Lung (tissue), 12 donors: ENCODE results near the gene TMEM50B. TPM values are rescaled to one million over a fixed set of nuclear protein-coding genes. Genes with fewer than 3 reads are reported as not detected.
A peak's percentile ranks its signal among the peaks of the same experiment; 100 is the strongest.

ENCODE experiments used
- ATAC-seq: fragments of 200-7000 bp; cut with Tn5 transposase; one replicate; pipeline ENCODE4 v1.9.1; 2020; ENCODE audit warnings: moderate number of reproducible peaks; ENCODE audit not compliant: insufficient read depth, low FRiP score
- DNase-seq, 3 donors: peaks; one replicate each; pipeline ENCODE4 v3.0.0-alpha.2; 2013 to 2017
- H3K27ac ChIP-seq, 2 donors: one replicate each; pipeline ENCODE4 v1.5.1; 2013; ENCODE audit warnings: mild to moderate bottlenecking in 2 of 2, moderate library complexity in 2 of 2, control low read depth in 1 of 2, inconsistent platforms in 1 of 2, low read depth in 1 of 2, low read length in 1 of 2
- H3K27me3 ChIP-seq, 3 donors: one replicate each; pipeline ENCODE4 v1.5.1; 2013; ENCODE audit warnings: low read length in 2 of 3; ENCODE audit not compliant: control insufficient read depth in 3 of 3, insufficient read depth in 3 of 3
- H3K36me3 ChIP-seq, 4 donors: one replicate each; pipeline ENCODE4 v1.5.1; 2013; ENCODE audit warnings: low read length in 4 of 4, mild to moderate bottlenecking in 1 of 4, moderate library complexity in 1 of 4; ENCODE audit not compliant: control insufficient read depth in 4 of 4, insufficient read depth in 4 of 4
- H3K4me1 ChIP-seq, 5 donors: one replicate each; pipeline ENCODE4 v1.5.1; 2013; ENCODE audit warnings: low read length in 5 of 5, mild to moderate bottlenecking in 2 of 5, moderate library complexity in 1 of 5; ENCODE audit not compliant: control insufficient read depth in 5 of 5, insufficient read depth in 5 of 5
- H3K4me3 ChIP-seq: one replicate; pipeline ENCODE4 v1.5.1; 2013; ENCODE audit warnings: mild to moderate bottlenecking, control low read depth, moderate library complexity
- H3K9ac ChIP-seq, 2 donors: one replicate each; pipeline ENCODE4 v1.5.1; 2013; ENCODE audit warnings: low read length in 2 of 2, control low read depth in 1 of 2; ENCODE audit not compliant: insufficient read depth in 1 of 2
- H3K9me3 ChIP-seq, 4 donors: one replicate each; pipeline ENCODE4 v1.5.1; 2013; ENCODE audit warnings: low read length in 3 of 4, mild to moderate bottlenecking in 1 of 4, moderate library complexity in 1 of 4; ENCODE audit not compliant: control insufficient read depth in 4 of 4, insufficient read depth in 3 of 4
- WGBS, 2 donors: extraction: QIAGEN DNeasy Blood & Tissue Kit; methylation state at CpG; one replicate each; pipeline ENCODE4 v1.1.7; 2013; 5-methylcytosine and 5-hydroxymethylcytosine counted together
- polyA plus RNA-seq, 2 donors: library from polyadenylated mRNA; stranded (reverse); fragments of 200-250 nt; gene quantifications; one replicate each; pipeline ENCODE4 v1.2.1, GENCODE V29; 2013
- total RNA-seq, 2 donors: library from RNA; depleted of rRNA in 1 of 2; stranded (reverse); fragments of >200 nt in 1 of 2; gene quantifications; one replicate each; pipeline ENCODE4 v1.2.1, GENCODE V29; 2014 to 2021
- TF ChIP-seq, protein P1 (sequence below): IDR thresholded peaks from 2 replicates; pipeline ENCODE4 v1.5.1; 2012; ENCODE audit warnings: mild to moderate bottlenecking; ENCODE audit errors: control extremely low read depth, extremely low read depth
- donor health status: control.
- donor health status: control.
- donor health status: Bipolar disorder and iron deficiency.
- donor health status: healthy.
- donor health status: DM: yes; HTN: yes; CAD: no.

TMEM50B gene
- total and polyA plus RNA-seq, 4 donors, result 35.4 to 73.6 (median 48.4) TPM

DNA sequence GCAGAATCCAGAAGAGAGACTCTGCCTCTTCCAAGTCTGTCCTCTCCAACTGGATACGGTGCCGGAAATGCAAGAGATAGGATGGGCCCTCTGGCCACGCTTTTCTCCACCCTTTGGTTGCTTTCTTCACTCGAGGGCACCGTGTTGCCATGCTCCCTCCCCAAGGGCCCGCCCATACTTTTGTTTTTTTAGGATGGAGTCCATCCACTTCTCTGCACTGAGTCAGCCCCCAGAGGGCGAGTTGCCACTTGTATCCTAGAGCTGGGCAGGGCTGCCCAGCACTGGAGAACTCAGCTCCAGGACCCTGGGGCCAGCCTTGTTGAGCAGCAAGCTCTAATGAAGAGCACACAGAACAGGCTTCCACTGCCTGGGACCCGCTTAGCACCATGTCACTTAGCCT lies 51.1 kb downstream of the TMEM50B start:
- H3K4me1 ChIP-seq, result peaks cover 0 to 7% (median 3%) of the 10 kb centered on the region in 5 donors
- peak; percentile 38 for ATAC-seq
- H3K27me3 ChIP-seq, result no peaks in the 10 kb centered on the region
- peak overlapping the region in 1 of 2 donors; percentile 34 for H3K27ac ChIP-seq
- 74 to 90% methylated on average over 8 of the region's 8 CpGs for WGBS, 2 donors
- H3K36me3 ChIP-seq, result peaks cover 36 to 56% (median 48%) of the 10 kb centered on the region in 4 donors
- H3K9ac ChIP-seq, result no peak overlapping the region
- TF ChIP-seq, protein P1, sequence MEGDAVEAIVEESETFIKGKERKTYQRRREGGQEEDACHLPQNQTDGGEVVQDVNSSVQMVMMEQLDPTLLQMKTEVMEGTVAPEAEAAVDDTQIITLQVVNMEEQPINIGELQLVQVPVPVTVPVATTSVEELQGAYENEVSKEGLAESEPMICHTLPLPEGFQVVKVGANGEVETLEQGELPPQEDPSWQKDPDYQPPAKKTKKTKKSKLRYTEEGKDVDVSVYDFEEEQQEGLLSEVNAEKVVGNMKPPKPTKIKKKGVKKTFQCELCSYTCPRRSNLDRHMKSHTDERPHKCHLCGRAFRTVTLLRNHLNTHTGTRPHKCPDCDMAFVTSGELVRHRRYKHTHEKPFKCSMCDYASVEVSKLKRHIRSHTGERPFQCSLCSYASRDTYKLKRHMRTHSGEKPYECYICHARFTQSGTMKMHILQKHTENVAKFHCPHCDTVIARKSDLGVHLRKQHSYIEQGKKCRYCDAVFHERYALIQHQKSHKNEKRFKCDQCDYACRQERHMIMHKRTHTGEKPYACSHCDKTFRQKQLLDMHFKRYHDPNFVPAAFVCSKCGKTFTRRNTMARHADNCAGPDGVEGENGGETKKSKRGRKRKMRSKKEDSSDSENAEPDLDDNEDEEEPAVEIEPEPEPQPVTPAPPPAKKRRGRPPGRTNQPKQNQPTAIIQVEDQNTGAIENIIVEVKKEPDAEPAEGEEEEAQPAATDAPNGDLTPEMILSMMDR, result no peak
- peaks cover 0 to 4% (median 0%) of the 10 kb centered on the region in 4 donors for H3K9me3 ChIP-seq
- DNase-seq, result no peak
- no peak overlapping the region for H3K4me3 ChIP-seq

DNA sequence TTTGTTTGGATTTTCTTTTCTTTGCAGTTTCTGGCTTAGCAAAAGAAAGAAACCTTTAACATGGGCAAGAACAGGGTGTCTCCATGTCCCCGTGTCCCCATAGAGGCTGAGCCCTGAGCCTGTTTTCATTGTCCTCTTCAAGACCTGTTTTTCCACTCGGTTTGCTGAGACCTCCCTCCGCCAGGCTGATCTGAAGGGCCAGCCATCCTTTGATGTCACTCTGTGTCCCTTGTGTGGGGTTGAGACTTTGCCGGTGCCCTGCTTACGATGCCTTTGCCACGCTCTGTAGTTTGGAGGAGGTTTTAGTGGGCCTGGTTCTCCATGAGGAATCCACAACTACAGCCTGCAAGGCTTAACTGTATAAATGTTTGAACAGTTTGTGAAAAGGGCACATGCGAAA lies 52.7 kb downstream of the TMEM50B start:
- Histone ChIP-seq H3K27me3 (no peaks in the 10 kb centered on the region), H3K4me1 (peaks cover 0 to 7% (median 3%) of the 10 kb centered on the region in 5 donors), H3K9ac (no peak overlapping the region), H3K4me3 (no peak overlapping the region), H3K9me3 (peaks cover 0 to 4% (median 0%) of the 10 kb centered on the region in 4 donors), H3K27ac (peak overlapping the region in 1 of 2 donors; percentile 45), H3K36me3 (peaks cover 28 to 44% (median 39%) of the 10 kb centered on the region in 4 donors)
- DNase-seq (peak in 2 of 3 donors; percentile 24 to 45), ATAC-seq (no peak)
- TF ChIP-seq, protein P1, result no peak
- 82 to 90% methylated on average over 7 of the region's 7 CpGs for WGBS, 2 donors

GRCh38 chr21:33425825-33426224 lies 53.9 kb downstream of the TMEM50B start:
- Histone ChIP-seq H3K9ac (no peak overlapping the region), H3K4me3 (no peak overlapping the region), H3K27ac (no peak overlapping the region), H3K4me1 (peaks cover 0 to 7% (median 3%) of the 10 kb centered on the region in 5 donors), H3K36me3 (peaks cover 25 to 48% (median 42%) of the 10 kb centered on the region in 4 donors), H3K9me3 (peaks cover 0 to 4% (median 0%) of the 10 kb centered on the region in 4 donors), H3K27me3 (no peaks in the 10 kb centered on the region)
- TF ChIP-seq, protein P1, result no peak
- ATAC-seq, result no peak
- no peak for DNase-seq
- WGBS, 2 donors, result 91 to 97% methylated on average over 3 of the region's 3 CpGs

DNA sequence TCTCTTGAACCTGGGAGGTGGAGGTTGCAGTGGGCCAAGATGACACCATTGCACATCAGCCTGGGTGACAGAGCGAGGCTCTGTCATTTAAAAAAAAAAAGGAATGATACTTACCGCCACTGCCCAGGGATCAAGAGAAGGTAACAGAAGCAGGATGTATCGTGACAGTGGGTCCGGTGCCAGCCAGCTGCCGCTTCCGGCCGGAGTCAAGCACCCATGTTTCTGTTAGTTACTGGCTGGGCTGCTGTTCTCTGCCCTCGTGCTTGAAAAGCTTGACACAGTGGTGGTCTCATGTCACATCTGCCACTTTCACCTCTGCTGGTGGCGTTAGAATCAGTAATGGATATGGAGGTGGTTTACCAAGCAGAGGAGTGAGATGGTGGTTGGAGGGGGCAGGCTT lies 55.6 kb downstream of the TMEM50B start:
- H3K27ac ChIP-seq, result no peak overlapping the region
- peaks cover 20 to 50% (median 44%) of the 10 kb centered on the region in 4 donors for H3K36me3 ChIP-seq
- WGBS, 2 donors, result 93 to 95% methylated on average over 9 of the region's 9 CpGs
- peaks cover 0 to 7% (median 3%) of the 10 kb centered on the region in 5 donors for H3K4me1 ChIP-seq
- no peak for ATAC-seq
- H3K4me3 ChIP-seq, result no peak overlapping the region
- no peak overlapping the region for H3K9ac ChIP-seq
- DNase-seq, result no peak
- TF ChIP-seq, protein P1, result no peak
- H3K27me3 ChIP-seq, result no peaks in the 10 kb centered on the region
- H3K9me3 ChIP-seq, result peaks cover 0 to 4% (median 0%) of the 10 kb centered on the region in 4 donors
